GM18505 (cell line): ENCODE data around the gene CERK.

Experiments
- ATAC-seq: cut with Tn5 transposase; IDR thresholded peaks from one replicate; pipeline ENCODE4 v1.9.1; 2021; ENCODE audit not compliant: unreplicated experiment
- POLR2A ChIP-seq: IDR thresholded peaks from 4 replicates; pipeline ENCODE4 v1.6.1; 2011; ENCODE audit warnings: borderline replicate concordance; ENCODE audit not compliant: insufficient read depth, insufficient read length; ENCODE audit errors: extremely low read depth

CERK gene

DNA sequence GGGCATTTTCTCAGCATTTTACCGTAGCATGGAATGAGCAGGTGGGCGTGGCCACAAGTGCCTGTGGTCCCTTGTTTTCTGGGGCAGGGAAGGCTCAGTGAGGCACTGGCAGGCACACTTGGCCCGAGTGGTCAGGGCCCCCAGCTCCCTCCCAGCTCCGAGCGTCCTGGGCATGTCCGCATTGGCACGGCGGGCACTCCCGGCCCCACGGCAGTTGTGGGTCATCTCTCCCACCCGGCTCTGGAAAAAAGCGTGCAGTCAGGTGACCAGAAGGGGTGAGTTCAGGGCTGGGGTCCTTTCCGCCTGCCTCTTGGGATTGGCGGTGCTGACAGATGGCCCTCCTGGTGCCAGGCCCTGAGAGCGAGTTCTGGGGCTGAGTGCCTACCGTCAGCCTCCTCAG lies 62.1 kb downstream of the CERK start:
- TF ChIP-seq POLR2A: no peak
- ATAC-seq: no peak

DNA sequence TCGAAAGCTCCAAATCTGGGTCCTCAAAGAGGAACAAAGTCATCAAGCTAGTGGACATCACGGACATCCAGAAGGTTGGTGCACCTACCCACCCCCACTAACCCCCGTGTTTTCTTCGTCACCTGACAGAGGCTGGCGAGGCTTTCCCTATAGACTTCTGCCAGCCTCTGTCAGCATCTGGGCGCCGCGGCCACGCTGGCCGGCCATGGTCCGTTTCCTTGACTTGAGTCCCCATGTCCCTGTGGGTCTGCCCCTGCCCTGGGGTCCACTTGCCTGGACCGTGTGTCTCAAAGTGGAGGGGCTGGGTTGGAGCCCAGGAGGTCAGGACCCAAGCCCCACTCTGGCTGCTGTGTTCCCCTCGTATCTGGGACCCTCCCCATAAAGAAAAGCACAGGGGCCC lies 62.6 kb downstream of the CERK start:
- no peak for TF ChIP-seq POLR2A
- ATAC-seq: no peak

DNA sequence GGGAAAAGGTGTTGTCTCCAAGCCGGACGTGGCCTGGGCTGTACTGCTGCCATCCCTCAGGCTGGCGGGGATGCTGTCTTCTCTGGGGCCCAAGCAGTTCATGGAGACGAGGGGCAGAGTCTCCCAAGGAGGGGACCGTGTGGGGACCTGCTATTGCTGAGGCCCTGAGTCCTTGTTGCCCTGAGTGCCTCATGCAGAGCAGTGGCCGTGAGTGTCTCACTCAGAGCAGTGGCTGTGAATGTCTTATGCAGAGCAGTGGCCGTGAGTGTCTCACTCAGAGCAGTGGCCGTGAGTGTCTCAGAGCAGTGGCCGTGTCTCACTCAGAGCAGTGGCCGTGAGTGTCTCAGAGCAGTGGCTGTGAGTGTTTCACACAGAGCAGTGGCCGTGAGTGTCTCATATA lies 63.1 kb downstream of the CERK start:
- no peak for ATAC-seq
- TF ChIP-seq POLR2A: no peak

DNA sequence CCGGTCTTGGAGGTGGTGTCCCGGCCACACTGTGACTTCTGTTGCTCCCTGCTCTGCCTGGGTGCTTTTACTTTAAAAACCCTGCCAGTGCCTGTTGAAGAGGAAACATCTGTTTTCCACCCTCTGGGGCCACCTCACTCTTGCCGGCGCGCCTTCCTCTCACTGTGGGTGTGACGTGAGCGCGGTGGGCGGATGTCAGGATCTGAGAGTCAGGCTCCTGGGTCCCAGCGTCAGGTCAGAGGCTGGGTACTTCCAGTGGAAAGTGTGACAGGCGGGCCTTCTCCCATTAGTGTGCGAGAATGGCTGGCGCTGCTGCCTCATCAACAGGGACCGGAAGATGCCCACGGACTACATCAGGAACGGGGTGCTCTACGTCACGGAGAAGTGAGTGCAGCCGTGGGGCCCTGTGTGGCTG lies 63.7 kb downstream of the CERK start:
- TF ChIP-seq POLR2A: no peak
- ATAC-seq: no peak

DNA sequence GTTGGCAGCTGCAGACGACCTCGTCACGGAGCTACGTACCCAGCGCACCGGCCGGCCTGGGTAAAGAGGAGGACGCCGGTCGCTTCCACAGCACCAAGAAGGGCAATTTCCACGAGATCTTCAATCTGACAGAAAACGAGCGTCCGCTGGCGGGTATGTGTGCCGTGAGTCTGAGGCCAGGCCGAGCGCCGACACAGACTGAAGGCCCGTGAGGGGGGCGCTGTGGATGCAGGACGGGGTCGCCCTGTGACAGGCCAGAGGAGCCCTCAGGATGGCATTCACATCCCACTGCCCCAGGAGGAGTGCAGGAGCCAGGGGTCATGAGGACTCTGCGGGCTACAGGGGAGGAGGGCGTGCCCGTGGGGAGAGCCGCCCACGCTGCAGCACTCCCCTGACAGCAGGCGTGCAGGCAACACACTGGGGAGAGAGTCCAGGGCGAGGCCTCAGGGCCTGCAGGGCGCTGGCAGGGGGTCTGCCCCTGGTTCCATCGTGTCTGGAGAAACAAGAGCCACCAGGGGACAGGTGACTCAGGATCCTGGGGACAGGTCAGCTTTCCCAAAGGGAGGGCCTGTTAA lies 64.3 kb downstream of the CERK start:
- ATAC-seq: no peak

DNA sequence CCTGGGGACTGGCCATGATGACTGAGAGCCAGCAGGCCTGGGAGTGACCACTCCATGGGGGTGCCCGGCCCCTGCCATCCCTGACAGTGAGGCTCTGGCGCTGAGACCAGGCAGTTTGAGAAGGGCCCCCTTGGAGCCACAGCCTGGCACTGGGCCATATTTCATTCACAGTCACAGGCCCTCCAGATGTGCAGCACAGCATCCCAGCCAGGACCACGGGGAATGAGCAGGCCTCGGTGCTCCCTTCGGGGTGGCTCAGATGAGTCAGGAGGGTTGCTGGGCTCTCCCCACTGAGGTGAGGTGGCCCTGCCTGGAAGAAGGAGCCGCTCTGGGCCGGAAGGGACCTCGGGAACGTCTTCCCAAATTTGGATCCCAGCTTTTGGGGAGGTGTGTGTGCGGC lies 64.8 kb downstream of the CERK start:
- ATAC-seq: no peak
- no peak for TF ChIP-seq POLR2A

More for the DNA sequence above, 64.3 kb downstream of the CERK start:
- no peak for TF ChIP-seq POLR2A

DNA sequence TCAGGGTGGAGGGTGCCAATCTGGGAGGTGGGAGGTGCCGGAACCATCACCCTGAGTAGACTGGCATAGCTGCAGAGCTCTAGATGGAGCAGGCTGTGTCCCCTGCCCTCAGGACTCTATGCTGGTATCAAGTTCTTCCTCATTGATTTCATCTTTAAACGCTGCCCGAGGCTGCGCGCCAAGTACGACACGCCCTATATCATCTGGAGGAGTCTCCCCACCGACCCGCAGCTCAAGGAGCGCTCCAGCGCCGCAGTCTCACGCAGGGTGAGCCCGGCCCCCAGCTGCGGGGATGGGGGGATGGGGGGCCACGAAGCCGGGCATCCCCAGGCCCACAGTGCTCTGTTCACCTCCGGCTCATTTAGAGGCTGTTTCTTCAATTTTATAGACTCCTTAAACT lies 65.3 kb downstream of the CERK start:
- no peak for TF ChIP-seq POLR2A
- ATAC-seq: no peak

DNA sequence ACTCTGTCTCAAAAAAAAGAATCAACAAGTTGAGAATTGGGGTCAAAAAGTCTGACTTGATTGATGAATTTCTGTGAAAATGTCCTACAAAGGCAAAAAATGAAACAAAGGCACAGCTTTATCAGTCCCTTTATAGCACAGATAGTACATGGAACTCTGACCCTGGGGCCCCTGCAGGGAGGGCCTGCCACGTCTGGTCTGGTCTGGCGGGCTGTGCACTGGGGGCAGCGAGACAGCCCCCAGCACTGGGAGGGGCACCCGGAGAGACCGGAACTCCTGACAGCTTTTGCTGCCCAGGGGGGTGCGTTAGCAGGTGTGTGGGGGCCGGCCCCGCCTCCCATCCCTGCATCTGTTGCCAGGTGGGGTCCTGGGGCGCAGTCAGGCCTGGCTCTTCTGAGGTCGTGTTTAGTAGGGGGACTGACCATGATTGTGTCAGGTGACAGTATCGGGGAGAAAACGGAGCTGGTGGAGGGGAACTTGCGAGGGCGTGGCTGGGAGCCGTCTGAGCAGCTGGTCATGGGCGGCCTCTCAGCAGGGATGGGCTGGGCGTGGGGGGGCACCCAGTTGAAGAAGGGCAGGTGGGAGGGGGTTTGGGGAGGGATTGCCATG lies 66.1 kb downstream of the CERK start:
- no peak for ATAC-seq

DNA sequence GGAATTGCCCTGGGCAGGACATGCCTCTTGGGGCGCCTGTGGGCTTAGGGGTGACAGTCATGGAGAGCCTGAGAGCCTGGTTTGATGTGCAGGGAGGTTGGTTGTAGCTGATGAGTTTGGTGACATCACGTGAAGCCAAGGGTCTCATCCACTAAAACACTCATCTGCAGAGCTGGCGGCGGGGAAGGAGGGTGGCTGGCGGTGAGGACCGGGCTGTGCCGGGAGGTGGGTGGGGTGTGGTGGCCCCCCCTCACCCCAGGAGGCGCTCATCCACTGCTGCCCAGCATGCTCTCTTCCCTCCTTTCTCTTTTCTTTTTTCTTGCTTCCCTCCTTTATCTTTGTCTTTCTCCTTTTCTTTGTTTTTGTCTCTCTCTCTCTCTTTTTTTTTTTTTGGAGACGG lies 68.9 kb downstream of the CERK start:
- TF ChIP-seq POLR2A: no peak
- no peak for ATAC-seq

More for the DNA sequence above, 66.1 kb downstream of the CERK start:
- TF ChIP-seq POLR2A: no peak

DNA sequence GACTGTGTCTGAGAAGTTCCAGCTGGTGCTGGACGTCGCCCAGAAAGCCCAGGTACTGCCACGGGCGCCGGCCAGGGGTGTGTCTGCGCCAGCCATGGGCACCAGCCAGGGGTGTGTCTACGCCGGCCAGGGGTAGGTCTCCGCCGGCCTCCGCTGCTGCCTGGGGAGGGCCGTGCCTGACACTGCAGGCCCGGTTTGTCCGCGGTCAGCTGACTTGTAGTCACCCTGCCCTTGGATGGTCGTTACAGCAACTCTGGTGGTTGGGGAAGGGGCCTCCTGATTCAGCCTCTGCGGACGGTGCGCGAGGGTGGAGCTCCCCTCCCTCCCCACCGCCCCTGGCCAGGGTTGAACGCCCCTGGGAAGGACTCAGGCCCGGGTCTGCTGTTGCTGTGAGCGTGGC lies 69.9 kb downstream of the CERK start:
- TF ChIP-seq POLR2A: no peak
- no peak for ATAC-seq

DNA sequence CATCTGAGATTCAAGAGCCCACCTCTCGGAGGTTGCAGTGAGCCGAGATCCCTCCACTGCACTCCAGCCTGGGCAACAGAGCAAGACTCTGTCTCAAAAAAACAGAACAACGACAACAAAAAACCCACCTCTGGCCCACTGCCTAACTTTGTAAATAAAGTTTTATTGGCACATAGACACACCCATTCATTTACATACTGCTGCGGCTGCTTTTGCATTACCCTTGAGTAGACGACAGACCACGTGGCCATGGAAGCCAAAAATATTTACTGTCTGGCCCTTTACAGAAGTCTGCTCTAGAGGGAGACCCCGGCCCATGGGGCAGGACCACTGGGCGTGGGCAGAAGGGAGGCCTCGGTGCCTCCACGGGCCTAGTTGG lies 70.8 kb downstream of the CERK start:
- ATAC-seq: no peak
- TF ChIP-seq POLR2A: no peak

DNA sequence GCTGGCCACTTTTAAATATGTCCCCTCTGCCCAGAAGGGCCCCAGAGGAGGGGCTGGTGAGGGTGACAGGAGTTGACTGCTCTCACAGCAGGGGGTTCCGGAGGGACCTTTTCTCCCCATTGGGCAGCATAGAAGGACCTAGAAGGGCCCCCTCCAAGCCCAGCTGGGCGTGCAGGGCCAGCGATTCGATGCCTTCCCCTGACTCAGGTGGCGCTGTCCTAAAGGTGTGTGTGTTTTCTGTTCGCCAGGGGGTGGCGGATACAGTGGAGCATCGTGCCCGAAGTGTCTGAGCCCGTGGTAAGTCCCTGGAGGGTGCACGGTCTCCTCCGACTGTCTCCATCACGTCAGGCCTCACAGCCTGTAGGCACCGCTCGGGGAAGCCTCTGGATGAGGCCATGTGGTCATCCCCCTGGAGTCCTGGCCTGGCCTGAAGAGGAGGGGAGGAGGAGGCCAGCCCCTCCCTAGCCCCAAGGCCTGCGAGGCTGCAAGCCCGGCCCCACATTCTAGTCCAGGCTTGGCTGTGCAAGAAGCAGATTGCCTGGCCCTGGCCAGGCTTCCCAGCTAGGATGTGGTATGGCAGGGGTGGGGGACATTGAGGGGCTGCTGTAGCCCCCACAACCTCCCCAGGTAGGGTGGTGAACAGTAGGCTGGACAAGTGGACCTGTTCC lies 71.3 kb downstream of the CERK start:
- no peak for ATAC-seq
- no peak for TF ChIP-seq POLR2A

DNA sequence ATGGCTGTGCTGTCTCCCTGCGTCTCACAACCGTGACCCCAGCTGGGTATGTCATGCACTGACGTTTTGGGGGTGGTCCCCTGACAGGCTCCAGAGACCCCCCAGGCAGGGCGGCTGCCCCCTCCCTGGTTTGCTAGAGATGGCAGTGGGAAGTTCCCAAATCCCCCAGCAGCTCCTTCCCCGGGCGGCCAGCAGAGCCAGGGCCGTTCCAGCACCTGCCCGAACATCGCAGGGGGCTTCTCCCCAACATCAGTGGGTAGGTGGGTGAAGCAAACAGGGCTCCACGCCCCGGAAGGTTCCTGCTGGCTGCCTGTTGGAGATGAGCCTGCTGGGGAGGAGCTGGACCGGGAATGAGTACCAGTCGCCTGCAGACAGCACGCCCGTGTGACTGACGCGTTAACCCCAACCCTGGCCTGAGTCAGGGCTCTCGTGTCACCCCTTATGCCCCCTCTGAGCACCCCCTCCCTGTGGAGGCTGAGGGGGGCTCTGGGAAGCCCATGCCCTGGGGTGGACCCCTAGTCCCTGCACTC lies 72.2 kb downstream of the CERK start:
- no peak for ATAC-seq
- TF ChIP-seq POLR2A: no peak

DNA sequence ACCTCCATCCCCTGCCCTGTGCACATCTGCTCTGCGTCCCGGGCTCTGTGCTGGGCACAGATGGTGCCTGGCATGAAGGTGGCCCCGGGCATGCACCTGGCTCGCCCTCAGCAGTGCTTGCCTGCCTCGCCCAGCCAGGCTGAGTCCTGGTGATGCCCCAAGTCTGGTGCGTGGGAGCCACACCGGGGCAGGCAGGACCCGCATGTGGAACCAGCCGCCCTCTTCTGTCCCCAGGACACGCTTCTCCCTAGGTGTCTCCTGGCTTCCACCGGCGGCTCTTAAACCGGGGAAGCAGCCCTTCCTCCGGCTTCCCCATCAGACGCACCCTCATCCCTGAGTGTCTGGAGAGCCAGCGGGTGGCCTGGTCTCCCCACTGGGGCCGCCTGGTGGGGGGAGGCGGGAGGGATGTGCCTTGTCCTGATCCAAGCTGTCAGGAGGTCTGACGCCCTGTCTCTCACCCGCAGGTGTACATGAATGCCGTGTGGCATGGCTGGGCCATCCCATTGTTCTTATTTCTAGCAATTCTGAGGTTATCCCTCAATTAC lies 72.8 kb downstream of the CERK start:
- ATAC-seq: no peak
- TF ChIP-seq POLR2A: no peak
